Endothelial cell of umbilical vein (primary cell): ENCODE measurements around the gene TECTA. TPM values are rescaled to one million over a fixed set of nuclear protein-coding genes. Genes with fewer than 3 reads are reported as not detected.

ENCODE experiments used
- BruUV-seq: library from RNA; stranded (reverse); fragments of 400-500 nt; replicated peaks from 2 replicates; lab custom pipeline; 2021; lab: Mats Ljungman, UMichigan
- CTCF ChIA-PET: fragments of 300-600, 350-600 bp; sonication (Branson Sonifier 250); formaldehyde crosslinking; loops from one replicate; lab custom pipeline; 2021; ENCODE audit warnings: antibody characterized with exemption, inconsistent platforms; lab: Charles Lee
- POLR2A ChIA-PET: fragments of 300-600, 350-600 bp; sonication (Branson Sonifier 250); formaldehyde crosslinking; loops from one replicate; lab custom pipeline; 2021; ENCODE audit warnings: antibody characterized with exemption, inconsistent platforms; lab: Charles Lee
- DNase-seq: peaks from one replicate; pipeline ENCODE4 v3.0.0-alpha.2; 2011; ENCODE audit warnings: low read depth, low spot score
- FAIRE-seq: peaks from 2 replicates; lab custom pipeline; 2011; peaks lifted over from hg19 to GRCh38; lab: Jason Lieb, UNC
- H2AFZ ChIP-seq: 2 replicates; pipeline ENCODE4 v1.6.0; 2012; ENCODE audit warnings: low read depth, low read length, control low read depth, inconsistent platforms
- H3K27ac ChIP-seq: 2 replicates; pipeline ENCODE4 v1.5.1; 2011; ENCODE audit warnings: low read depth, mild to moderate bottlenecking, control low read depth, low read length, moderate library complexity; ENCODE audit not compliant: insufficient read depth
- H3K27me3 ChIP-seq, 2 experiments: 2 replicates each; pipeline versions ENCODE4 v1.6.0 to v1.6.1; 2011; ENCODE audit warnings: low read length in 2 of 2, mixed read lengths in 1 of 2; ENCODE audit not compliant: control insufficient read depth in 2 of 2, insufficient read depth in 2 of 2
- H3K36me3 ChIP-seq, 2 experiments: 2 replicates in 1 of 2; 3 replicates in 1 of 2; pipeline ENCODE4 v1.5.1; 2011; ENCODE audit warnings: low read length in 2 of 2, mild to moderate bottlenecking in 1 of 2, moderate library complexity in 1 of 2; ENCODE audit not compliant: control insufficient read depth in 2 of 2, insufficient read depth in 2 of 2; ENCODE audit errors: extremely low read depth in 1 of 2
- H3K4me1 ChIP-seq: 3 replicates; pipeline ENCODE4 v1.5.1; 2011; ENCODE audit warnings: mild to moderate bottlenecking, low read length; ENCODE audit not compliant: control insufficient read depth, insufficient read depth; ENCODE audit errors: extremely low read depth
- H3K4me2 ChIP-seq: 2 replicates; pipeline ENCODE4 v1.6.1; 2011; ENCODE audit warnings: low read length, control low read depth, mixed read lengths; ENCODE audit not compliant: insufficient read depth
- H3K4me3 ChIP-seq, 3 experiments: fragments of 200-600 bp in 1 of 3; sonication (generic), shearing (Covaris generic) in 1 of 3; replicated peaks in 1 of 3; 2 replicates each; pipeline ENCODE4 v1.5.1; 2011 to 2016; ENCODE audit warnings: control low read depth in 3 of 3, low read length in 3 of 3, mild to moderate bottlenecking in 2 of 3, inconsistent platforms in 1 of 3, low read depth in 1 of 3, moderate library complexity in 1 of 3; ENCODE audit not compliant: insufficient read depth in 1 of 3
- H3K79me2 ChIP-seq: 2 replicates; pipeline ENCODE4 v1.6.0; 2012; ENCODE audit warnings: low read length, inconsistent platforms; ENCODE audit not compliant: control insufficient read depth, insufficient read depth
- H3K9ac ChIP-seq: replicated peaks from 2 replicates; pipeline ENCODE3; 2011; ENCODE audit warnings: low read length, control low read depth; ENCODE audit not compliant: insufficient read depth; ENCODE audit errors: extremely low read depth
- H3K9me1 ChIP-seq: replicated peaks from 3 replicates; pipeline ENCODE4 v1.6.0; 2011; ENCODE audit warnings: mild to moderate bottlenecking, low read length; ENCODE audit not compliant: control insufficient read depth, insufficient read depth; ENCODE audit errors: extremely low read depth
- H3K9me3 ChIP-seq: replicated peaks from 2 replicates; pipeline ENCODE4 v1.5.1; 2012; ENCODE audit warnings: low read length, inconsistent platforms; ENCODE audit not compliant: control insufficient read depth, insufficient read depth
- H4K20me1 ChIP-seq: replicated peaks from 2 replicates; pipeline ENCODE3; 2011; ENCODE audit warnings: mild to moderate bottlenecking, low read length; ENCODE audit not compliant: control insufficient read depth, insufficient read depth; ENCODE audit errors: extremely low read depth
- CTCF ChIP-seq, 2 donors: IDR thresholded peaks; 1 replicate in 1 of 2; 2 replicates in 1 of 2; pipeline ENCODE4 v1.5.1; 2011; ENCODE audit warnings: low read length in 2 of 2, mild to moderate bottlenecking in 2 of 2, moderate library complexity in 2 of 2, control low read depth in 1 of 2, inconsistent platforms in 1 of 2, low read depth in 1 of 2; ENCODE audit not compliant: insufficient read depth in 1 of 2; ENCODE audit errors: extremely low read depth in 1 of 2
- GATA2 ChIP-seq: IDR thresholded peaks from 2 replicates; pipeline ENCODE4 v1.7.0; 2011; ENCODE audit warnings: low read depth, mild to moderate bottlenecking, moderate library complexity, mixed read lengths, low read length; ENCODE audit not compliant: insufficient read length, insufficient read depth
- JUN ChIP-seq: IDR thresholded peaks from 2 replicates; pipeline ENCODE4 v1.6.1; 2011; ENCODE audit warnings: borderline replicate concordance, low read depth; ENCODE audit not compliant: insufficient read length, insufficient read depth
- dilution Hi-C: fragments of 300-500 bp; cut with MboI; formaldehyde crosslinking; loops from one replicate; pipeline ENCODE4 v1.15.0; 2019; ENCODE audit warnings: low sequenced_read_pairs; ENCODE audit not compliant: extremely low pct_ligation_motif_present
- intact Hi-C: fragments of 100-400 bp; cut with micrococcal nuclease; formaldehyde crosslinking; loops from one replicate; pipeline ENCODE4 v1.10.0; 2022
- polyA plus RNA-seq, 4 experiments: library from polyadenylated mRNA; depleted of rRNA in 3 of 4; stranded (reverse) in 3 of 4; unstranded in 1 of 4; fragments of >200 nt; gene quantifications; 2 replicates each; pipeline versions ENCODE4 v1.2.1 to v1.2.3, GENCODE V29; 2011 to 2012; ENCODE audit warnings: missing spikeins in 1 of 4
- total RNA-seq: library from RNA; stranded (reverse); gene quantifications from 2 replicates; pipeline ENCODE4 v1.2.3, GENCODE V29; 2021

The TECTA gene
- total and polyA plus RNA-seq, 2 donors (not counting 3 experiments of a cell fraction or from before 2014, with no cell fraction given): 0.44 to 0.69 TPM

GRCh38 chr11:121237686-121238658 lies 136.9 kb downstream of the TECTA start:
- Histone ChIP-seq H3K36me3 (no peaks in the 10 kb centered on the region), H3K27me3 (no peaks in the 10 kb centered on the region), H4K20me1 (no peaks in the 10 kb centered on the region), H3K4me1 (peaks cover 5% of the 10 kb centered on the region), H3K27ac (peak overlapping the region; percentile 53), H2AFZ (no peak overlapping the region), H3K9me1 (no peaks in the 10 kb centered on the region), H3K9me3 (no peaks in the 10 kb centered on the region), H3K4me2 (no peak overlapping the region), H3K4me3 (no peak overlapping the region), H3K9ac (no peak overlapping the region), H3K79me2 (no peaks in the 10 kb centered on the region)
- POLR2A ChIA-PET: no interaction called here
- intact Hi-C loops: no loop called here
- DNase-seq (peak; percentile 6), FAIRE-seq (no peak)
- dilution Hi-C loops: no loop called here
- CTCF ChIA-PET: interaction anchor here (1.8 kb wide), 1 partner anchor 43 kb away, joined by 5 read pairs; no protein-coding TSS in a partner anchor
- no peak for TF ChIP-seq JUN
- no peak for TF ChIP-seq CTCF (IDR thresholded peaks at IDR 0.05; ENCODE audit: extremely low read depth in 1 of 2, insufficient read depth in 1 of 2, low read depth in 1 of 2, low read length in 2 of 2)
- no peak for TF ChIP-seq GATA2
- no TSS peak for BruUV-seq
